Upper lobe of left lung (tissue), 4 donors: Measurements from ENCODE around the gene SPRTN.

Experiments used
- CTCF ChIP-seq, 6 experiments: fragments of 450-650 bp in 4 of 6; fragments of 200-600 bp in 2 of 6; sonication (generic) in 2 of 6; IDR thresholded peaks; one replicate each; pipeline ENCODE4 v1.5.1; 2016 to 2019; ENCODE audit warnings: antibody characterized with exemption in 6 of 6
- EP300 ChIP-seq, 4 donors: sonication (generic); formaldehyde crosslinking; IDR thresholded peaks; one replicate each; pipeline ENCODE4 v1.5.1; 2017; ENCODE audit warnings: antibody characterized with exemption in 4 of 4, control low read depth in 2 of 4
- POLR2A ChIP-seq, 4 donors: fragments of 450-650 bp; IDR thresholded peaks; one replicate each; pipeline ENCODE4 v1.5.1; 2016 to 2017; ENCODE audit warnings: antibody characterized with exemption in 4 of 4, mild to moderate bottlenecking in 2 of 4

- TF ChIP-seq POLR2A (IDR thresholded peaks at IDR 0.05) (no peak), CTCF (IDR thresholded peaks at IDR 0.05) (no peak), EP300 (IDR thresholded peaks at IDR 0.05) (no peak)
Observed at GRCh38 chr1:231318015-231318355, 20.1 kb upstream of the SPRTN start.
